ENCODE results near the gene PJA2.

Gene PJA2

GRCh38 chr5:109351988-109352864, 57.5 kb downstream of the PJA2 start:
- Mint-ChIP-seq H3K36me3 (ENCODE audit: low read depth) (peaks cover 62% of the 10 kb centered on the region), H3K4me3 (no peak overlapping the region), H3K4me1 (ENCODE audit: low read depth) (no peaks in the 10 kb centered on the region), H3K9me3 (no peaks in the 10 kb centered on the region), H3K27ac (no peak overlapping the region), H3K27me3 (no peaks in the 10 kb centered on the region)
- intact Hi-C loops (cut with micrococcal nuclease), result no loop called here

DNA sequence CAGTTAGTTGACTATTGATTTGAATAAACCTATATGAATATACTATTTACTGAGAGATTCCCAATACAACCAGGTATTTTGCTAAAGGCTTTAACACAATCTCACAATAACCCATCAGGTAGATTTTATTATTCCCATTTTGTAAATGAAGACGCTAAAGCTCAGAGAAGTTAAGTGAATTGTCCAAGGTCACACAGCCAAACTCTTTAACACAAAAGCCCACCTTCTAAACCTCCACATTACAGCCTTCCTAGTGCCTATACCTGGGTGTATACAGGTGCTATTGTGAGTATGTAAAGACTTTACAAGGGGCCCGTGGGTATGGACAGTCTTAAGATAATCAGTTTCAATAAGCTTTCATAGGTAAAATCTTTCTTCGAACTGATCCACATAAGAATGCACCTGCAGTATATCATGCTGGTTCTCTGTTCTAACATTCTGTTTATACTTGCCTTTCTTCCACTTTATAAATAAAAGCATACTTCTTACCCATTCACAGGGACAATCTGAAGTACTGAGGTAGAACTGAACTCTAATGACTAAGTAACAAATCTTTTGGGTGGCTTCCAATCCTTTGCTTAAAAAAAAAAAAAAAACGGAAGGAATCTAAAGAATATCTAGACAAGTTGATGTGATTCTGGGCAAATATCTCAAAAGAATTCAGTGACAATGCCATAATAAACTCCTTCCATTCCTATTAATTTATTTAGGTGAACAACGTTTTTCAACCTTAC, 59.1 kb downstream of the PJA2 start:
- Mint-ChIP-seq H3K4me3 (no peak overlapping the region), H3K4me1 (ENCODE audit: low read depth) (no peaks in the 10 kb centered on the region), H3K9me3 (no peaks in the 10 kb centered on the region), H3K36me3 (ENCODE audit: low read depth) (peaks cover 64% of the 10 kb centered on the region), H3K27ac (no peak overlapping the region), H3K27me3 (no peaks in the 10 kb centered on the region)
- intact Hi-C loops (cut with micrococcal nuclease), result no loop called here

DNA sequence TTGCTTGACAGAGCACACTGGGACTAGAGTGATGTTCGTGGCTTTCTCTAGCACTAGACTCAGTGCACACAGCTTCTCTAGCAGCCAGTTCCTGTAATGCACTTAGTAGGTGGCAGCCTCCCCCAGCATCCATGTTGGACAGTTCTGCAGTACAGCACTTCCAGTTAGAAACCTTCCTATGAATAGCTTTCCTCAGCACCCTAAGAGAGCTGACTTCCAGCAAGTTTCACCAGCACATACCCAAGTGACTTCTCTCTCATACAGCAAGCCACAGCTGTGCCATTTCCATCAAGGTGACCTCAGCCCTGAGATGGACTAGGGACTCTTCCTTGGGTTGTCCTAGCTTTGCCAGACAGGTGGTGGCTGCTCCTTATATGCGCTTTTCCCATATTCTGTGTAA, 60.4 kb downstream of the PJA2 start:
- no peak overlapping the region for H3K4me3 Mint-ChIP-seq
- no peaks in the 10 kb centered on the region for H3K4me1 Mint-ChIP-seq (ENCODE audit: low read depth)
- intact Hi-C loops (cut with micrococcal nuclease), result no loop called here
- H3K27ac Mint-ChIP-seq, result no peak overlapping the region
- H3K36me3 Mint-ChIP-seq (ENCODE audit: low read depth), result peaks cover 66% of the 10 kb centered on the region
- no peaks in the 10 kb centered on the region for H3K27me3 Mint-ChIP-seq
- no peaks in the 10 kb centered on the region for H3K9me3 Mint-ChIP-seq

DNA sequence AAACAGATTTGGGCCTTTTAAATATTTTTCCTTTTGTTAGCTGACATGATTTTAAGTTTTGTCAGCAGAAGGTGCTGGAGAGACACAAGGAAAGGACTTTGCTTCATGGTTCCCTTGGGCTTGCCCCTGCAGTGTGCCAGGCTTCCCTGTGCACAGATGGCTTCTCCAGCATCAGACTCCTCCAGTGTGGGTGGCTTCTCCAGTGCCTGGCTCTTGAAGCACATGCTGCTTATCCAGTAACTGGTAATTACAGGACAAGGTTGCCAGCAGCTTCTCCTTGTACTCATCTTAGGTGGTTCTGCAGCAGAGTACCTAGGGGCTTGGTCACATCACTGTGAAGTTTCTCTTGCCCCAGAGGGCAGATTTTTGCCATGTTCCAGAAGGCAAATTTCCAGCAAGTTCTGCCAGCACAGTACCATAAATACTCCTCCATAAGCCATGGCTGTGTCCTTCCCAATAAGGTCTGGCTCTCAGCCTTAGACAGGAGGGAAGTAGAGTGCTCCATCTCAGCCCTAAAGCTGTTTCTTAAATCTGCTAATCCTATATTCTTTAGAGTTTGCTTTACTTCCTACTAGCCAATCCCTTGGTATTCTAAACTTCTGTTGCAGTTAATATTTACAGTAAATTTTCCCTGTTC, 62.4 kb downstream of the PJA2 start:
- peaks cover 75% of the 10 kb centered on the region for H3K36me3 Mint-ChIP-seq (ENCODE audit: low read depth)
- H3K4me1 Mint-ChIP-seq (ENCODE audit: low read depth), result no peaks in the 10 kb centered on the region
- no peak overlapping the region for H3K27ac Mint-ChIP-seq
- intact Hi-C loops (cut with micrococcal nuclease), result no loop called here
- no peak overlapping the region for H3K4me3 Mint-ChIP-seq
- H3K27me3 Mint-ChIP-seq, result no peaks in the 10 kb centered on the region
- H3K9me3 Mint-ChIP-seq, result no peaks in the 10 kb centered on the region

DNA sequence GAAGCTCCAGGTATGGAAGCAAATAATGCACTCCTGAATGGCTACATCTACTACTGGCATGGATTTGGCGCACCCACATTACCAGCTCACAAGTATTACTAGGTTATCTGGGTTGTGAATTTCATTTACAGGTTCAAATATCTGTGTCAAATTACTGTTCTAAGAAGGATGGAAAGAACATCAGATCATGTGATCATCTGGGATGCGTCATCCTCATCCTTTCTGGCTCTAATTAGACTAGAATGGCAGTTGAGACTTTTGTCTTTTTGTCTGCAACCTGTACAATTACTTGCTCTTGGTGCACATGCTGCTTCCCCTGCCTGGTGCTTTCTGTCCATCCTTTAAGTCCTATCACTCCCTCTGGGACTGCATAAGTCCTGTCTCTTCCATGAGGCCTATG, 64.1 kb downstream of the PJA2 start:
- H3K4me1 Mint-ChIP-seq (ENCODE audit: low read depth), result no peaks in the 10 kb centered on the region
- no peak overlapping the region for H3K4me3 Mint-ChIP-seq
- H3K36me3 Mint-ChIP-seq (ENCODE audit: low read depth), result peaks cover 66% of the 10 kb centered on the region
- intact Hi-C loops (cut with micrococcal nuclease), result no loop called here
- H3K27ac Mint-ChIP-seq, result no peak overlapping the region
- no peaks in the 10 kb centered on the region for H3K9me3 Mint-ChIP-seq
- H3K27me3 Mint-ChIP-seq, result no peaks in the 10 kb centered on the region

- H3K27me3 Mint-ChIP-seq, result no peaks in the 10 kb centered on the region
- peaks cover 61% of the 10 kb centered on the region for H3K36me3 Mint-ChIP-seq (ENCODE audit: low read depth)
- H3K9me3 Mint-ChIP-seq, result no peaks in the 10 kb centered on the region
- H3K27ac Mint-ChIP-seq, result no peak overlapping the region
- intact Hi-C loops (cut with micrococcal nuclease), result no loop called here
- no peaks in the 10 kb centered on the region for H3K4me1 Mint-ChIP-seq (ENCODE audit: low read depth)
- H3K4me3 Mint-ChIP-seq, result no peak overlapping the region
Observed at GRCh38 chr5:109340351-109340750, 69.4 kb downstream of the PJA2 start.

DNA sequence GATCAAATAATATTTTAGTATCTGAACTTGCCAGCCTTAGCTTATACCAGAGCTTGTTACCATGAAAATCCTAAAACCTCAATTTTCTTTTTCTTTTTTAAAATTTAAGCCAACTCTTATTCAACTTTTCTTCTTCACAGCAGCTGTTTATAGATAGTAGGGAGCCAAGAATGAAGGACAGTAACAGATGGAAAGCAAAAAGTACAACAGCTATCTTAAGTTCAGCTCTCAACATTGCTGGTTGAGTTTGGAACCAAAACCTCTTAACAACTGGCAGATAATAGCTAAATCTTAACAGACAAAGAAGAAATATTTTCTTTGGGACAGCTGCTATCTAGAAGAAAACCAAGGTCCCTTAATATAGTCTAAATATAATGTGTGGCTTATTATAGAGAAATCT, 74.7 kb downstream of the PJA2 start:
- Mint-ChIP-seq H3K27me3 (no peaks in the 10 kb centered on the region), H3K4me3 (no peak overlapping the region), H3K27ac (no peak overlapping the region), H3K4me1 (ENCODE audit: low read depth) (no peaks in the 10 kb centered on the region), H3K36me3 (ENCODE audit: low read depth) (peaks cover 63% of the 10 kb centered on the region), H3K9me3 (no peaks in the 10 kb centered on the region)
- intact Hi-C loops (cut with micrococcal nuclease), result no loop called here

DNA sequence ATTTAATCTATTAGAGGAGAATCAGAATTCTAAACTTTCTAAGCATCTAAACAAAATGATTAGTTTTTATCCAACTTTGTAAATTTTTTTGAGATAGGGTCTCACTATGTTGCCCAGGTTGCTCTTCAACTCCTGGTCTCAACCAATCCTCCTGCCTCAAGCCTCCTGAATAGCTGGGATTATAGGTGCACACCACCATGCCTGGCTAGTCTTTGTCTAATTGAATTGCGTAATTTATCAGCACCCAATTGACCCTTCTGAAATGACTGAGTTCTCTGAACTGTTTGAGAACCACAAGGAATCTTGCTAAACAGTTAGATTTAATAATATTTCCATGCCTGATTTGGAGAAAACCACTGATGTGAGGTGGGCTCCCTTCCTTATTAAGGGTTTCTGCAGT, 75.7 kb downstream of the PJA2 start:
- Mint-ChIP-seq H3K9me3 (no peaks in the 10 kb centered on the region), H3K36me3 (ENCODE audit: low read depth) (peaks cover 57% of the 10 kb centered on the region), H3K4me3 (no peak overlapping the region), H3K4me1 (ENCODE audit: low read depth) (no peaks in the 10 kb centered on the region), H3K27ac (no peak overlapping the region), H3K27me3 (no peaks in the 10 kb centered on the region)
- intact Hi-C loops (cut with micrococcal nuclease), result no loop called here

GRCh38 chr5:109329333-109330237, 80.2 kb downstream of the PJA2 start:
- H3K4me3 Mint-ChIP-seq, result no peak overlapping the region
- no peaks in the 10 kb centered on the region for H3K27me3 Mint-ChIP-seq
- no peaks in the 10 kb centered on the region for H3K9me3 Mint-ChIP-seq
- H3K27ac Mint-ChIP-seq, result no peak overlapping the region
- intact Hi-C loops (cut with micrococcal nuclease), result no loop called here
- H3K36me3 Mint-ChIP-seq (ENCODE audit: low read depth), result peaks cover 36% of the 10 kb centered on the region
- H3K4me1 Mint-ChIP-seq (ENCODE audit: low read depth), result peaks cover 19% of the 10 kb centered on the region

DNA sequence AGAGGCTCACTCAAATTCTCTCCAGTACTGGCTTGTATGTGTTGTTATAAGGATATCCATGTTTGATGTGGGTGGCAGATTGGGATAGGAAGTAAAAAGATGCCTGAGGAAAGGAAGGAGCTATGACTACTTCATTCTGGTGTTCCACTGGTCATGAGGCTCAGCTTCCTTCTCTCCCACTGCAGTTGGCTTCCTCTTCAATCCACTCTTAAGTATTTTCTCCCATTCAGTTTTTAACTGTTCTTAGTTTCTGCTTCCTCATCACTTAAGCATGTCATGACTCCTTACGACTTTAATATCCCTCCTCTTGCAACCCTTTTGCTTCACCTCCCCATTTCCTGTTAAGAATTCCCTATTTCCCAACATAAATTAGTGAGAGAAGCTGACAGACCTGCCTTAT, 81.1 kb downstream of the PJA2 start:
- Mint-ChIP-seq H3K27me3 (no peaks in the 10 kb centered on the region), H3K4me1 (ENCODE audit: low read depth) (peaks cover 19% of the 10 kb centered on the region), H3K27ac (no peak overlapping the region), H3K4me3 (no peak overlapping the region), H3K36me3 (ENCODE audit: low read depth) (peaks cover 33% of the 10 kb centered on the region), H3K9me3 (no peaks in the 10 kb centered on the region)
- intact Hi-C loops (cut with micrococcal nuclease), result no loop called here

- H3K36me3 Mint-ChIP-seq (ENCODE audit: low read depth), result peaks cover 22% of the 10 kb centered on the region
- no peak overlapping the region for H3K27ac Mint-ChIP-seq
- H3K4me1 Mint-ChIP-seq (ENCODE audit: low read depth), result peaks cover 19% of the 10 kb centered on the region
- H3K27me3 Mint-ChIP-seq, result no peaks in the 10 kb centered on the region
- intact Hi-C loops (cut with micrococcal nuclease), result no loop called here
- no peak overlapping the region for H3K4me3 Mint-ChIP-seq
- H3K9me3 Mint-ChIP-seq, result no peaks in the 10 kb centered on the region
Observed at GRCh38 chr5:109327570-109327969, 82.2 kb downstream of the PJA2 start.

- Mint-ChIP-seq H3K27ac (no peak overlapping the region), H3K36me3 (ENCODE audit: low read depth) (peaks cover 22% of the 10 kb centered on the region), H3K4me3 (no peak overlapping the region), H3K4me1 (ENCODE audit: low read depth) (peaks cover 19% of the 10 kb centered on the region), H3K27me3 (no peaks in the 10 kb centered on the region), H3K9me3 (no peaks in the 10 kb centered on the region)
- intact Hi-C loops (cut with micrococcal nuclease), result no loop called here
Observed at GRCh38 chr5:109326919-109327318, 82.9 kb downstream of the PJA2 start.

DNA sequence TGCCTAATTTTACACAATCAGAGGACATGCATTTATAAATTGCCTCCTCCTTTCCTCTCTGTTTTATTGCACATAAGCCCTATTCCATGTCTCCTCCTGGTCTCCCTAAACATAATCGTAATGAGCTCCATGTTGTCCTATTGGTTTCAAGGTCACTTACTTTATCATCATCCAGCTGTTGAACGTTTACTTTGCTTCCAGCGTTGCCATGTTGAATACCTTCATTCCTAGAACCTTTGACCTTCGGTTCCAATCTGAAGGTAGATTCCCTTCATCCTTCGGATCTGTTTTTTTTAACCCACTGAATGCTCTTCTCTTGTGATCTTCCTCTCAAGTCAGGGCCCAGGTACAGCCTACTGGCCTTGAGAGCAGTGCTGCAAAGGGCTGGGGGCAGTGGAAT, 84.3 kb downstream of the PJA2 start:
- Mint-ChIP-seq H3K9me3 (no peaks in the 10 kb centered on the region), H3K27me3 (no peaks in the 10 kb centered on the region), H3K4me3 (no peak overlapping the region), H3K4me1 (ENCODE audit: low read depth) (peaks cover 19% of the 10 kb centered on the region), H3K27ac (no peak overlapping the region), H3K36me3 (ENCODE audit: low read depth) (peaks cover 21% of the 10 kb centered on the region)
- intact Hi-C loops (cut with micrococcal nuclease), result no loop called here
